ENCODE measurements around the gene CNDP2.

GRCh38 chr18:74500372-74500771 is 4.2 kb downstream of the CNDP2 start:
- no peak for TF ChIP-seq BHLHE40 (IDR thresholded peaks at IDR 0.05; ENCODE audit: borderline replicate concordance)
- TF ChIP-seq SP1 (IDR thresholded peaks at IDR 0.05): no peak
- TF ChIP-seq FOXM1 (IDR thresholded peaks at IDR 0.05; ENCODE audit: borderline replicate concordance): no peak
- TF ChIP-seq PKNOX1 (IDR thresholded peaks at IDR 0.05): no peak
- TF ChIP-seq SUZ12 (IDR thresholded peaks at IDR 0.05): no peak
- TF ChIP-seq ARNT (IDR thresholded peaks at IDR 0.05): no peak
- no peak for TF ChIP-seq FOXK2 (IDR thresholded peaks at IDR 0.05)
- no peak for TF ChIP-seq NFRKB (IDR thresholded peaks at IDR 0.05)
- TF ChIP-seq ELF4 (IDR thresholded peaks at IDR 0.05): no peak
- no peak for TF ChIP-seq TARDBP (IDR thresholded peaks at IDR 0.05)
- no peak for TF ChIP-seq LEF1 (IDR thresholded peaks at IDR 0.05; ENCODE audit: borderline replicate concordance)
- no peak for TF ChIP-seq FOXA1 (IDR thresholded peaks at IDR 0.05)
